Sigmoid colon (tissue), 7 donors: ENCODE measurements around the gene ZNF264. TPM values are rescaled to one million over a fixed set of nuclear protein-coding genes. Genes with fewer than 3 reads are reported as not detected.

Experiments used
- DNase-seq: peaks from one replicate; pipeline ENCODE4 v3.0.0-alpha.2; 2019
- H3K27ac ChIP-seq, 4 donors: fragments of 200-600 bp; sonication (generic); one replicate each; pipeline ENCODE4 v1.5.1; 2016 to 2019; ENCODE audit warnings: mild to moderate bottlenecking in 1 of 4
- H3K27me3 ChIP-seq, 3 donors: fragments of 200-600 bp; sonication (generic); one replicate each; pipeline ENCODE4 v1.5.1; 2019; ENCODE audit warnings: mild to moderate bottlenecking in 1 of 3
- H3K36me3 ChIP-seq, 4 donors: fragments of 200-600 bp; sonication (generic); one replicate each; pipeline ENCODE4 v1.5.1; 2016 to 2019
- H3K4me1 ChIP-seq, 4 donors: fragments of 200-600 bp; sonication (generic); one replicate each; pipeline ENCODE4 v1.5.1; 2017 to 2019
- H3K4me3 ChIP-seq, 4 donors: fragments of 200-600 bp; sonication (generic); one replicate each; pipeline ENCODE4 v1.5.1; 2017 to 2019; ENCODE audit warnings: mild to moderate bottlenecking in 2 of 4, moderate library complexity in 1 of 4
- H3K9me3 ChIP-seq, 4 donors: fragments of 200-600 bp in 3 of 4; sonication (generic) in 3 of 4; one replicate each; pipeline versions ENCODE4 v1.5.1 to v1.6.1; 2013 to 2019
- EP300 ChIP-seq, 4 donors: sonication (generic); formaldehyde crosslinking; IDR thresholded peaks; one replicate each; pipeline ENCODE4 v1.6.1; 2017; ENCODE audit warnings: antibody characterized with exemption in 4 of 4
- POLR2A ChIP-seq, 2 donors: fragments of 450-650 bp; IDR thresholded peaks; one replicate each; pipeline ENCODE4 v1.6.1; 2016; ENCODE audit warnings: antibody characterized with exemption in 2 of 2, mild to moderate bottlenecking in 2 of 2, moderate library complexity in 2 of 2
- POLR2AphosphoS5 ChIP-seq, 4 donors: sonication (generic); formaldehyde crosslinking; IDR thresholded peaks; one replicate each; pipeline ENCODE4 v1.6.1; 2017; ENCODE audit warnings: antibody characterized with exemption in 4 of 4
- WGBS, 2 donors: extraction: QIAGEN DNeasy Blood & Tissue Kit; methylation state at CpG; one replicate each; pipeline ENCODE4 v1.1.7; 2013; 5-methylcytosine and 5-hydroxymethylcytosine counted together
- intact Hi-C: fragments of 100-400 bp; cut with DNase I; formaldehyde crosslinking; loops from one replicate; pipeline ENCODE4 v1.15.1; 2023
- polyA plus RNA-seq, 3 donors: library from polyadenylated mRNA; stranded (reverse); fragments of 200-250 nt; gene quantifications; one replicate each; pipeline ENCODE4 v1.2.3, GENCODE V29; 2013
- total RNA-seq, 4 donors: library from RNA; depleted of rRNA; stranded (reverse); fragments of >200 nt; gene quantifications; one replicate each; pipeline ENCODE4 v1.1.0, GENCODE V29; 2016
- TF ChIP-seq, protein P1 (sequence below), 4 experiments: fragments of 450-650 bp in 3 of 4; fragments of 200-600 bp in 1 of 4; IDR thresholded peaks; one replicate each; pipeline ENCODE4 v1.5.1; 2016 to 2019; ENCODE audit warnings: antibody characterized with exemption in 4 of 4, mild to moderate bottlenecking in 3 of 4, moderate library complexity in 2 of 4
- donor health status: healthy with polysubstance abuse.
- donor health status: Bipolar disorder and iron deficiency.
- donor health status: healthy.

Gene ZNF264
- total and polyA plus RNA-seq, 7 donors, result 1.2 to 39.6 (median 18.5) TPM

GRCh38 chr19:57262044-57262443 is 70.7 kb downstream of the ZNF264 start:
- Histone ChIP-seq H3K27ac (no peak overlapping the region), H3K4me3 (no peak overlapping the region), H3K4me1 (no peaks in the 10 kb centered on the region), H3K27me3 (no peaks in the 10 kb centered on the region), H3K9me3 (no peaks in the 10 kb centered on the region), H3K36me3 (peaks cover 0 to 32% (median 0%) of the 10 kb centered on the region in 4 donors)
- DNase-seq, result no peak
- intact Hi-C loops, result no loop called here
- TF ChIP-seq EP300 (IDR thresholded peaks at IDR 0.05), result no peak
- TF ChIP-seq POLR2A (IDR thresholded peaks at IDR 0.05), result no peak
- TF ChIP-seq, protein P1, sequence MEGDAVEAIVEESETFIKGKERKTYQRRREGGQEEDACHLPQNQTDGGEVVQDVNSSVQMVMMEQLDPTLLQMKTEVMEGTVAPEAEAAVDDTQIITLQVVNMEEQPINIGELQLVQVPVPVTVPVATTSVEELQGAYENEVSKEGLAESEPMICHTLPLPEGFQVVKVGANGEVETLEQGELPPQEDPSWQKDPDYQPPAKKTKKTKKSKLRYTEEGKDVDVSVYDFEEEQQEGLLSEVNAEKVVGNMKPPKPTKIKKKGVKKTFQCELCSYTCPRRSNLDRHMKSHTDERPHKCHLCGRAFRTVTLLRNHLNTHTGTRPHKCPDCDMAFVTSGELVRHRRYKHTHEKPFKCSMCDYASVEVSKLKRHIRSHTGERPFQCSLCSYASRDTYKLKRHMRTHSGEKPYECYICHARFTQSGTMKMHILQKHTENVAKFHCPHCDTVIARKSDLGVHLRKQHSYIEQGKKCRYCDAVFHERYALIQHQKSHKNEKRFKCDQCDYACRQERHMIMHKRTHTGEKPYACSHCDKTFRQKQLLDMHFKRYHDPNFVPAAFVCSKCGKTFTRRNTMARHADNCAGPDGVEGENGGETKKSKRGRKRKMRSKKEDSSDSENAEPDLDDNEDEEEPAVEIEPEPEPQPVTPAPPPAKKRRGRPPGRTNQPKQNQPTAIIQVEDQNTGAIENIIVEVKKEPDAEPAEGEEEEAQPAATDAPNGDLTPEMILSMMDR (IDR thresholded peaks at IDR 0.05), result no peak
- no peak for TF ChIP-seq POLR2AphosphoS5 (IDR thresholded peaks at IDR 0.05)
- WGBS, 2 donors, result 93 to 96% methylated on average over 3 of the region's 3 CpGs

GRCh38 chr19:57263244-57263741 is 72.0 kb downstream of the ZNF264 start:
- intact Hi-C loops, result no loop called here
- peaks cover 0 to 30% (median 0%) of the 10 kb centered on the region in 4 donors for H3K36me3 ChIP-seq
- no peaks in the 10 kb centered on the region for H3K9me3 ChIP-seq
- H3K27ac ChIP-seq, result no peak overlapping the region
- H3K4me1 ChIP-seq, result no peaks in the 10 kb centered on the region
- TF ChIP-seq EP300 (IDR thresholded peaks at IDR 0.05), result no peak
- no peak for TF ChIP-seq POLR2AphosphoS5 (IDR thresholded peaks at IDR 0.05)
- TF ChIP-seq, protein P1 (IDR thresholded peaks at IDR 0.05), result no peak
- TF ChIP-seq POLR2A (IDR thresholded peaks at IDR 0.05), result no peak
- 92 to 96% methylated on average over 1 of the region's 1 CpG for WGBS, 2 donors
- DNase-seq, result no peak
- no peak overlapping the region for H3K4me3 ChIP-seq
- no peaks in the 10 kb centered on the region for H3K27me3 ChIP-seq

- H3K9me3 ChIP-seq, result no peaks in the 10 kb centered on the region
- H3K36me3 ChIP-seq, result peaks cover 0 to 5% (median 0%) of the 10 kb centered on the region in 4 donors
- H3K4me1 ChIP-seq, result no peaks in the 10 kb centered on the region
- WGBS, 2 donors, result 83 to 85% methylated on average over 3 of the region's 3 CpGs
- intact Hi-C loops, result no loop called here
- no peak for DNase-seq
- H3K4me3 ChIP-seq, result no peak overlapping the region
- H3K27ac ChIP-seq, result no peak overlapping the region
- H3K27me3 ChIP-seq, result no peaks in the 10 kb centered on the region
- no peak for TF ChIP-seq POLR2AphosphoS5 (IDR thresholded peaks at IDR 0.05)
- TF ChIP-seq, protein P1 (IDR thresholded peaks at IDR 0.05), result no peak
- TF ChIP-seq EP300 (IDR thresholded peaks at IDR 0.05), result no peak
- TF ChIP-seq POLR2A (IDR thresholded peaks at IDR 0.05), result no peak
Observed at GRCh38 chr19:57267291-57267690, 76.0 kb downstream of the ZNF264 start.

DNA sequence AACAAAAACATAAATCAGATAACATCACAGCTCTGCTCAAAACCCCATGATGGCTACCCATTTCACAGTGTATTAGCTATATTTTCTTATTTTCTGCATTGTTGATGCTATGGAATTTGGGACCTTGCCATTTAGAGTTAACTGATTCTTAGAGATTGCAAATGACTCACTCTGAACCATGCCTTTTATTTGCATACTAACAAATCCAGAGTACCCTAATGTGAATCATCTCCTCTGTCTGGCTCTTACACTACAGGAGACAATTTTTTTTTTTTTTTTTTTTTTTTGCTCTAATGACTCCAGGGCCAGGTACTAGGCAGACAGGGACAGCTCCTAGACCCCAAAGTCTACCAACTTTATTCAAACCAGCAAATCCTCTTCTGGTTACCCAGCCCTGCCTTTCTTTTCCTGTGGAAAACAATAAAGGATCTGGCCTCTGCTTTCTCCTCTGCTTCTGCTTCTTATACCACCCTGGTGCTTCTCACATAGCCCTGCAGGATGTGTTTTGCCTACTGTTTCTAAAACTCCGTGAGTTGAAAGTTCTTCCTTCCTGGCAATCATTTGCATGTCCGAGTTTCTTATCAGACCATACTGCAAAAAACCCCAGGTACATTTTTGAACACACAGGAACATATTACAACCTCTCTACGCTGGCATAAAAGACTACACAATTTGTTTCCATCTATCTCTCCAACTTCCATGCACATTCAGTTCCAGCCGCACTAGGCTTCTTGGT is 78.4 kb downstream of the ZNF264 start:
- no peaks in the 10 kb centered on the region for H3K4me1 ChIP-seq
- no peak overlapping the region for H3K4me3 ChIP-seq
- TF ChIP-seq, protein P1 (IDR thresholded peaks at IDR 0.05), result no peak
- TF ChIP-seq POLR2AphosphoS5 (IDR thresholded peaks at IDR 0.05) (no peak), POLR2A (IDR thresholded peaks at IDR 0.05) (no peak), EP300 (IDR thresholded peaks at IDR 0.05) (no peak)
- no peak for DNase-seq
- WGBS, 2 donors, result 80 to 91% methylated on average over 4 of the region's 4 CpGs
- H3K9me3 ChIP-seq, result no peaks in the 10 kb centered on the region
- peaks cover 0 to 10% (median 0%) of the 10 kb centered on the region in 4 donors for H3K36me3 ChIP-seq
- no peak overlapping the region for H3K27ac ChIP-seq
- no peaks in the 10 kb centered on the region for H3K27me3 ChIP-seq
- intact Hi-C loops, result no loop called here
